RWPE1 (cell line): ENCODE results near the gene MYO5A.

Experiments
- CTCF ChIA-PET: fragments of 350-600 bp; sonication (Branson Sonifier 250); formaldehyde crosslinking; extraction: SDS; loops from one replicate; lab custom pipeline; 2021; lab: Yijun Ruan, JAX
- POLR2A ChIA-PET: fragments of 400-600 bp; formaldehyde crosslinking; extraction: SDS; loops from one replicate; lab custom pipeline; 2020; ENCODE audit warnings: antibody characterized with exemption; ENCODE audit not compliant: low non-redundant PET; lab: Yijun Ruan, JAX
- DNase-seq: peaks from one replicate; pipeline ENCODE4 v3.0.0; 2012; ENCODE audit warnings: low spot score
- H3K27ac ChIP-seq: fragments of 450-650 bp; 2 replicates; pipeline ENCODE4 v1.5.1; 2017
- TF ChIP-seq, protein P1 (sequence below): fragments of 450-650 bp; conservative IDR thresholded peaks from 2 replicates; pipeline ENCODE4 v1.5.1; 2017; ENCODE audit warnings: low read depth, mild to moderate bottlenecking

The MYO5A gene

DNA sequence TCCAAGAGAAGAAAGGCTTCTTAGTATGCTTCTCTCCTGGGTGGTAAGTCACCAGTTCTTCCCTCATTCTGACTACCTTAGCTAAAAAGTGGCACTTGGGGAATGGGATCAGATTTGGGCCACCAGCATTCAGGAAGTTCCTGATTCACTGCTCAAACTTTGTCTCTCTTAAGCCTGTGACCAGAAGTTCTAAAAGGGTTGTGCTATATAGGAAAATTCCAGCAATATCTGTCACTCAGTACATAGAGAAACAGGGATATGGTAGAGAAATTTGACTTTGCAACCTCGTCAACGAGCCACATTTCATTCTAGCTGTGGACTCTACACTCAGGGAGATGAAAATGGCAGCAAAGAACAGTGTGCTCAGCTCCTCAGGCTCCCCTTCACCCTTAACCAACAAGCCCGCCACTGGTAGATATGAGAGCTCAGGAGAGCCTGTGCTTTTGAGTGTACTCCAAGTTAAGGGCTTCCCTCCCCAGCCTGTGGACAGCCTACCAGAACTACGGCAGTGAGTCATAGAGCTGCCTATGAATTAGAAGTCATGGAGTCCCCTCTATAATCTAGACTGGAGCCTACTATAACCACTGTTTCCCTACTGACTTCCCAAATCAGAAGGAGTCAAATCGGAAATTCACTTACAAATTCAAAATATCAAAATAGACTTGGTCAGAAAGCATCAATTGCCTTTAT is 180.5 kb downstream of the MYO5A start:
- CTCF ChIA-PET: interaction anchor here (0.9 kb wide), 1 partner anchor 388 kb away, joined by 3 read pairs; no protein-coding TSS in a partner anchor
- TF ChIP-seq, protein P1, sequence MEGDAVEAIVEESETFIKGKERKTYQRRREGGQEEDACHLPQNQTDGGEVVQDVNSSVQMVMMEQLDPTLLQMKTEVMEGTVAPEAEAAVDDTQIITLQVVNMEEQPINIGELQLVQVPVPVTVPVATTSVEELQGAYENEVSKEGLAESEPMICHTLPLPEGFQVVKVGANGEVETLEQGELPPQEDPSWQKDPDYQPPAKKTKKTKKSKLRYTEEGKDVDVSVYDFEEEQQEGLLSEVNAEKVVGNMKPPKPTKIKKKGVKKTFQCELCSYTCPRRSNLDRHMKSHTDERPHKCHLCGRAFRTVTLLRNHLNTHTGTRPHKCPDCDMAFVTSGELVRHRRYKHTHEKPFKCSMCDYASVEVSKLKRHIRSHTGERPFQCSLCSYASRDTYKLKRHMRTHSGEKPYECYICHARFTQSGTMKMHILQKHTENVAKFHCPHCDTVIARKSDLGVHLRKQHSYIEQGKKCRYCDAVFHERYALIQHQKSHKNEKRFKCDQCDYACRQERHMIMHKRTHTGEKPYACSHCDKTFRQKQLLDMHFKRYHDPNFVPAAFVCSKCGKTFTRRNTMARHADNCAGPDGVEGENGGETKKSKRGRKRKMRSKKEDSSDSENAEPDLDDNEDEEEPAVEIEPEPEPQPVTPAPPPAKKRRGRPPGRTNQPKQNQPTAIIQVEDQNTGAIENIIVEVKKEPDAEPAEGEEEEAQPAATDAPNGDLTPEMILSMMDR: no peak
- POLR2A ChIA-PET: no interaction called here
- no peak for DNase-seq
- no peak overlapping the region for H3K27ac ChIP-seq

DNA sequence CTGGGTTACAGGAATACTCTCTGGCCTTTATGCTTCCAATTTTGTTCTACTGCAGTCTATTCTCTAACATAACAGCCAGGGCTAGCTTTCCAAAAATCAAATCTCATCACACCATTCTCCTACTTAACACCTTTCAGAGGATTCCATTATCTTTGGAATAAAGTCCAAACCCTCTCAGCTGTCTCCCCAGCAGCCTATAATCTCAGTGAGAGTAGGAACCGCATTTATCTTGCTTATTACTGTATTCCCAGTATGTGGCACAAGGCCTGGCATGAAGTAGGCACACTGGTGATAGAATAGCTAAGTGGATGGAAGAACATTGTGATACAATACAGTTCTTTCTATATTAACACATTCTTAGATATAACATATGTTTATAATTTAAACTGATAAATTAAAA is 184.1 kb downstream of the MYO5A start:
- H3K27ac ChIP-seq: no peak overlapping the region
- DNase-seq: no peak
- ChIA-PET POLR2A (no interaction called here), CTCF (no interaction called here)
- TF ChIP-seq, protein P1: no peak

DNA sequence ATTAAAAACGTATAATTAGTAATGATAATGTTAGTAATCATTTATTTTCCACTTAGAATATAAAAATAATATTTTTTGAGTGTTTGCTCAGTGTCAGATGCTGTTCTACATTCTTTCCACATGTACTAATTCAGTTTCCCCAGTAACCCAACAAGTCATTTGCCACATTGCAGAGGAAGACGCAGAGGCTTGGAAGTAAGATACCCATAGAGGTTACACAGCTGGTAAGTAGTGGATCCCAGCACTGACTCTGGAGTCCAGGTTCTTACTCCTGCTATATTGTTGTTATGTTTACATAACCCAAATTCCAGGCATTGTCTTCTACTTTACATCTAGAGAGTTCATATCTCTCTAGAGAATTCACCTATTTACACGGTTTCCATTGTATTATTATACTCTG is 184.8 kb downstream of the MYO5A start:
- ChIA-PET CTCF (no interaction called here), POLR2A (no interaction called here)
- TF ChIP-seq, protein P1: no peak
- no peak overlapping the region for H3K27ac ChIP-seq
- no peak for DNase-seq

DNA sequence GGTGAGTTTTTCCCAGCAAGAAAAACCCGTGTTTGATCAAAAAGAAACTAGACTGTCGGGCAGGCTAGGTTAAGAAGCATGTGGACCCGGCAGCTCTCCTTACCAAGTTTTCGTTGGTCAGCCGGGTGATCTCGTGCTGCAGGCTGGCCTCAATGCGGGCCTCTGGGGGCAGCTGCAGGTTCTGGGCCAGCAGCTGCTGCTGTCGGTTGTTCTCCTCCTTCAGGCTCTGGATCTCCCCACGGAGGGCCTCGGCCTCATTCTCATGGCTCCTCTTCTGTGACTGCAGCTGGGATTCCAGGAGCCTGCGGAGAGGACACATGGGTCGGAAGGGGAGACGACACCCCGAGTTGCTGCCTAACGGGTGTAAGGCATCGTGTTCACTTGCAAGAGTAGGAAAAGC is 188.6 kb downstream of the MYO5A start:
- ChIA-PET POLR2A (no interaction called here), CTCF (interaction anchor here (0.6 kb wide), 1 partner anchor 337 kb away, joined by 3 read pairs; no protein-coding TSS in a partner anchor)
- DNase-seq: no peak
- no peak overlapping the region for H3K27ac ChIP-seq
- TF ChIP-seq, protein P1: no peak

DNA sequence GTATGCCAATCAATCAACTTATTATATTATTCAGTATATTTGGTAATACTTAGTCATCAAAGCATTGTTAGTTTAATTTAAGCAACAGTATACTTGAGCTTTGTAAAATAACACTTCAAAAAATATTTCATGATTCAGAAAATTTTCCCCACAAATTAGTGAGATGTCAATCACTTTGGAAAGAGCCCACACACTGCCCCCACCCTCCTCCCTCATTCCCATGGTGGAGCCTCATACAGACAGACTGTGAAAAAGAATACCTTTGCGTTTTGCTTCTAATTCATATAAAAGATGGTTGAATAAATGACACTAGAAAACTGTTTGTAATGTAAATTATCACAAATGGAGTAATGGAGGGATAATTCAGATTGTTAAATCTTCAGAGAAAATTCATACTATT is 189.8 kb downstream of the MYO5A start:
- TF ChIP-seq, protein P1: no peak
- H3K27ac ChIP-seq: no peak overlapping the region
- ChIA-PET POLR2A (no interaction called here), CTCF (no interaction called here)
- DNase-seq: no peak

DNA sequence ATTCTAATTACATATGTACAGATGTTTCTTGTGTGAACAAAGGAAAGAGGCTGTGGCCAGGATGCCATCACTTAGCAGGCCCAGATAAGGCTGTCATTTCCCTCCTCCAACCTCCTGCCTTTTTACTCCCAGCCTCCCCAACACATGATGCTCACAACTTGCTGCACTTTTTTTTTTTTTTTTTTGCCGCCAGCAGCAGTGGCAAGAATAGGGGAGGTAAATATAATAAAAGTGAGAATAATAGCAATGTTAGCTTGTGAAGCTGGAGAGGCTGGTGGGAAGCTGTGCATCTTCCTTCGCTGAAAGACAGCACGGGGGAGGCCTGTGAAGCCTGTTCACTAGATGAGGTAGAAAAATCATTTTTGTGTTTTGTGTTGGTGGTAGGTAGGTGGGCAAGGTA is 190.6 kb downstream of the MYO5A start:
- CTCF ChIA-PET: interaction anchor here (0.7 kb wide), 1 partner anchor 106 kb away, joined by 8 read pairs; no protein-coding TSS in a partner anchor
- TF ChIP-seq, protein P1: no peak
- no peak for DNase-seq
- POLR2A ChIA-PET: no interaction called here
- H3K27ac ChIP-seq: no peak overlapping the region
